ENCODE results near the gene TGFBI. TPM values are rescaled to one million over a fixed set of nuclear protein-coding genes. Genes with fewer than 3 reads are reported as not detected.
A peak's percentile ranks its signal among the peaks of the same experiment; 100 is the strongest.

Gene TGFBI
- total RNA-seq, 1 donor from 2014 or later, result 47.6 TPM

GRCh38 chr5:136076881-136077445 lies 48.2 kb downstream of the TGFBI start:
- intact Hi-C loops (cut with micrococcal nuclease), result no loop called here
- DNase-seq, result no peak
- no peak for ATAC-seq

GRCh38 chr5:136079195-136079985 lies 50.6 kb downstream of the TGFBI start:
- DNase-seq (no peak), ATAC-seq (no peak)
- intact Hi-C loops (cut with micrococcal nuclease), result no loop called here

- DNase-seq, result no peak
- ATAC-seq, result peak; percentile 5
- intact Hi-C loops (cut with micrococcal nuclease), result loop anchor here (10.0 kb wide), 1 partner anchor 95 kb away; no protein-coding TSS in a partner anchor
Observed at GRCh38 chr5:136080113-136080482, 51.3 kb downstream of the TGFBI start.

- DNase-seq, result peak; percentile 94
- ATAC-seq, result peak; percentile 96
- intact Hi-C loops (cut with micrococcal nuclease), result loop anchor here (10.0 kb wide), 1 partner anchor 94 kb away; no protein-coding TSS in a partner anchor
Observed at GRCh38 chr5:136080483-136081216, 51.9 kb downstream of the TGFBI start.

- DNase-seq (no peak), ATAC-seq (no peak)
- intact Hi-C loops (cut with micrococcal nuclease), result loop anchor here (10.0 kb wide), 1 partner anchor 94 kb away; no protein-coding TSS in a partner anchor
Observed at GRCh38 chr5:136081217-136081591, 52.4 kb downstream of the TGFBI start.

- DNase-seq (peak; percentile 90), ATAC-seq (peak; percentile 66)
- intact Hi-C loops (cut with micrococcal nuclease), result loop anchor here (10.0 kb wide), 1 partner anchor 92 kb away; no protein-coding TSS in a partner anchor
Observed at GRCh38 chr5:136082390-136083193, 53.8 kb downstream of the TGFBI start.

- intact Hi-C loops (cut with micrococcal nuclease), result loop anchor here (10.0 kb wide), 1 partner anchor 90 kb away; no protein-coding TSS in a partner anchor
- no peak for ATAC-seq
- peak; percentile 80 for DNase-seq
Observed at GRCh38 chr5:136084698-136085097, 55.9 kb downstream of the TGFBI start.

GRCh38 chr5:136086783-136087566 lies 58.2 kb downstream of the TGFBI start:
- ATAC-seq, result no peak

GRCh38 chr5:136087961-136088871 lies 59.4 kb downstream of the TGFBI start:
- DNase-seq (peak; percentile 88), ATAC-seq (peak; percentile 97)
- intact Hi-C loops (cut with micrococcal nuclease), result loop anchor here (10.0 kb wide), 1 partner anchor 87 kb away; no protein-coding TSS in a partner anchor

More at GRCh38 chr5:136086783-136087566, 58.2 kb downstream of the TGFBI start:
- intact Hi-C loops (cut with micrococcal nuclease), result loop anchor here (10.0 kb wide), 1 partner anchor 88 kb away; no protein-coding TSS in a partner anchor
- DNase-seq, result no peak

GRCh38 chr5:136089791-136090190 lies 61.0 kb downstream of the TGFBI start:
- ATAC-seq (no peak), DNase-seq (no peak)
- intact Hi-C loops (cut with micrococcal nuclease), result loop anchor here (10.0 kb wide), 1 partner anchor 85 kb away; no protein-coding TSS in a partner anchor

GRCh38 chr5:136090319-136090718 lies 61.5 kb downstream of the TGFBI start:
- ATAC-seq, result no peak
- DNase-seq, result no peak
- intact Hi-C loops (cut with micrococcal nuclease), result no loop called here

- ATAC-seq, result no peak
- intact Hi-C loops (cut with micrococcal nuclease), result no loop called here
- DNase-seq, result no peak
Observed at GRCh38 chr5:136094189-136094912, 65.6 kb downstream of the TGFBI start.

GRCh38 chr5:136094913-136095641 lies 66.3 kb downstream of the TGFBI start:
- ATAC-seq (no peak), DNase-seq (no peak)
- intact Hi-C loops (cut with micrococcal nuclease), result no loop called here

- intact Hi-C loops (cut with micrococcal nuclease), result no loop called here
- no peak for DNase-seq
- no peak for ATAC-seq
Observed at GRCh38 chr5:136098176-136098575, 69.4 kb downstream of the TGFBI start.

- ATAC-seq (no peak), DNase-seq (no peak)
- intact Hi-C loops (cut with micrococcal nuclease), result no loop called here
Observed at GRCh38 chr5:136099870-136100269, 71.1 kb downstream of the TGFBI start.

- DNase-seq (no peak), ATAC-seq (no peak)
- intact Hi-C loops (cut with micrococcal nuclease), result no loop called here
Observed at GRCh38 chr5:136101884-136102283, 73.1 kb downstream of the TGFBI start.

Measured in left ventricle myocardium superior (tissue), 1 donor.